K562 (cell line): Measurements from ENCODE around the gene RTBDN. TPM values are rescaled to one million over a fixed set of nuclear protein-coding genes. Genes with fewer than 3 reads are reported as not detected.
A peak's percentile ranks its signal among the peaks of the same experiment; 100 is the strongest.

ENCODE experiments used
- ARNT ChIP-seq, 2 experiments: fragments of 450-650 bp; IDR thresholded peaks; 2 replicates each; pipeline ENCODE4 v1.6.1; 2016; ENCODE audit warnings: mild to moderate bottlenecking in 1 of 2
- CBX1 ChIP-seq: sonication (generic); IDR thresholded peaks from 2 replicates; pipeline ENCODE4 v1.6.1; 2016; ENCODE audit warnings: antibody characterized with exemption, low read depth, mild to moderate bottlenecking
- CHD1 ChIP-seq: fragments of 200-600 bp; sonication (generic); IDR thresholded peaks from one replicate; pipeline ENCODE4 v1.6.1; 2012; ENCODE audit warnings: mild to moderate bottlenecking, moderate library complexity, low read length, inconsistent platforms
- E2F4 ChIP-seq: sonication (generic); formaldehyde crosslinking; IDR thresholded peaks from 2 replicates; pipeline ENCODE4 v1.8.0; 2022; ENCODE audit warnings: mild to moderate bottlenecking, low read depth, missing genetic modification reagents
- ETV1 ChIP-seq: fragments of 450-650 bp; conservative IDR thresholded peaks from 2 replicates; pipeline ENCODE4 v1.6.1; 2016; ENCODE audit warnings: missing genetic modification characterization, control low read depth, low read depth, missing compliant biosample characterization
- SIRT6 ChIP-seq: IDR thresholded peaks from one replicate; pipeline ENCODE4 v1.6.1; 2012; ENCODE audit warnings: low read depth, mild to moderate bottlenecking, control low read depth, inconsistent platforms, low read length, moderate library complexity
- SMAD4 ChIP-seq: fragments of 250-450 bp; sonication (Bioruptor Pico); conservative IDR thresholded peaks from 2 replicates; pipeline ENCODE4 v1.8.0; 2021; ENCODE audit warnings: inconsistent platforms, mild to moderate bottlenecking, moderate library complexity
- ZBTB26 ChIP-seq: fragments of 450-650 bp; formaldehyde crosslinking; IDR thresholded peaks from 2 replicates; pipeline ENCODE4 v1.4.0; 2022; ENCODE audit warnings: missing genetic modification characterization
- ZHX1 ChIP-seq: fragments of 150-350 bp; conservative IDR thresholded peaks from 2 replicates; pipeline ENCODE4 v1.6.1; 2014; ENCODE audit warnings: low read length
- ZNF280B ChIP-seq: fragments of 250-450 bp; sonication (Bioruptor Pico); IDR thresholded peaks from 2 replicates; pipeline ENCODE4 v1.5.1; 2021; ENCODE audit warnings: mild to moderate bottlenecking
- polyA plus RNA-seq, 8 experiments: library from polyadenylated mRNA; depleted of rRNA in 4 of 8; stranded (reverse) in 5 of 8; unstranded in 3 of 8; fragments of >200 nt; fragmentation: Nextera tagmentation in 2 of 8; fragmentation: Illumina TruSeq in 1 of 8; extraction: Ambion mirVana in 2 of 8; extraction: Trizol in 1 of 8; gene quantifications; 2 replicates each; pipeline versions ENCODE4 v1.2.1 to v1.2.3, GENCODE V29; 2011 to 2014; ENCODE audit warnings: inconsistent platforms in 1 of 8, missing spikeins in 1 of 8
- total RNA-seq, 7 experiments: library from RNA; depleted of rRNA in 6 of 7; stranded (reverse); fragments of >200 nt in 6 of 7; fragmentation: Illumina TruSeq in 2 of 7; extraction: Trizol in 2 of 7; gene quantifications; 2 replicates each; pipeline versions ENCODE4 v1.2.1 to v1.2.3, GENCODE V29; 2011 to 2021; ENCODE audit warnings: low replicate concordance in 1 of 7

RTBDN gene
- total and polyA plus RNA-seq, 9 of the 15 experiments (the other 6 are each of a cell fraction or from before 2014, with no cell fraction given) = 0.20 to 2.3 (median 0.72) TPM; not detected in 1

- TF ChIP-seq ZHX1 (no peak), CHD1 (peak; percentile 16), CBX1 (0 out of 2 replicates have a peak, but pooled peaks have one; percentile 24), ETV1 (tag) (no peak), ZNF280B (CRISPR knock-in tag) (no peak), ZBTB26 (CRISPR knock-in tag) (no peak), SIRT6 (no peak), E2F4 (no peak), SMAD4 (CRISPR knock-in tag) (0 out of 2 replicates have a peak, but pooled peaks have one; percentile 2), ARNT (IDR thresholded peaks at IDR 0.05) (0 out of 4 replicates have a peak, but pooled peaks of 1 of the 2 experiments have one; percentile 15)
These were observed 45.1 kb downstream of the RTBDN start (continued) for GRCh38 chr19:12789098-12789903.
